ENCODE data around the gene KCTD11. TPM values are rescaled to one million over a fixed set of nuclear protein-coding genes. Genes with fewer than 3 reads are reported as not detected.

The KCTD11 gene
- total RNA-seq, 1 donor from 2014 or later = 7.9 TPM

- Mint-ChIP-seq H3K4me3 (peak overlapping the region; percentile 73), H3K27ac (ENCODE audit: unreplicated experiment) (no peak overlapping the region), H3K4me1 (peaks cover 11% of the 10 kb centered on the region), H3K36me3 (ENCODE audit: low read depth) (peaks cover 5% of the 10 kb centered on the region), H3K27me3 (ENCODE audit: low read depth) (peaks cover 76% of the 10 kb centered on the region), H3K9me3 (peaks cover 6% of the 10 kb centered on the region)
- TF ChIP-seq CTCF (conservative IDR thresholded peaks at IDR 0.05) = no peak
- no peak for DNase-seq (ENCODE audit: low read depth, low spot score)
Observed at GRCh38 chr17:7380321-7380720, 28.4 kb downstream of the KCTD11 start.

- TF ChIP-seq CTCF (conservative IDR thresholded peaks at IDR 0.05) = no peak
- peak within 1 kb of the TSS; percentile 73 for H3K4me3 Mint-ChIP-seq
- no peak for DNase-seq (ENCODE audit: low read depth, low spot score)
- no peak within 1 kb of the TSS for H3K27ac Mint-ChIP-seq (ENCODE audit: unreplicated experiment)
- H3K27me3 Mint-ChIP-seq (ENCODE audit: low read depth) = peaks cover 78% of the 10 kb centered on the region
- peaks cover 5% of the 10 kb centered on the region for H3K36me3 Mint-ChIP-seq (ENCODE audit: low read depth)
- peaks cover 6% of the 10 kb centered on the region for H3K9me3 Mint-ChIP-seq
- H3K4me1 Mint-ChIP-seq = peaks cover 11% of the 10 kb centered on the region
Observed at GRCh38 chr17:7380855-7381683, 29.1 kb downstream of the KCTD11 start, which contains the start of gene TNK1. TSS of gene TNK1 (plus strand) at chr17:7381089. CDS start at chr17:7382927, 1,838 bp downstream.

DNA sequence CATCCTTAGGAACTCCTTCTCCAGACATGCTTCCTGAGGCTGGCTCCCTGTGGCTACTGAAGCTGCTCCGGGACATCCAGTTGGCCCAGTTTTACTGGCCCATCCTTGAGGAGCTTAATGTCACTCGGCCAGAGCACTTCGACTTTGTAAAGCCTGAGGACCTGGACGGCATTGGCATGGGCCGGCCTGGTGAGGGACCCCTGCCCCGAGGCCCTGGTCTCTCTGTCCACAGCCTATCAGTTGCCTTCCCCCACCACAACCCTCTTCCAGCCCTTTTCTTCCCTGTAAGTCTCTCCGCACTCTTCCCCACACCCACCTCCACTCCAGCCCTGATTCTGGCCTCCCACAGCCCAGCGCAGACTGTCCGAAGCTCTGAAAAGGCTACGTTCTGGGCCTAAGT, 30.9 kb downstream of the KCTD11 start:
- Mint-ChIP-seq H3K36me3 (ENCODE audit: low read depth) (peaks cover 5% of the 10 kb centered on the region), H3K27ac (ENCODE audit: unreplicated experiment) (no peak overlapping the region), H3K4me3 (peak overlapping the region; percentile 41), H3K4me1 (peaks cover 11% of the 10 kb centered on the region), H3K27me3 (ENCODE audit: low read depth) (peaks cover 66% of the 10 kb centered on the region), H3K9me3 (peaks cover 6% of the 10 kb centered on the region)
- DNase-seq (ENCODE audit: low read depth, low spot score) = no peak
- no peak for TF ChIP-seq CTCF (conservative IDR thresholded peaks at IDR 0.05)

GRCh38 chr17:7383371-7383741, 31.4 kb downstream of the KCTD11 start:
- DNase-seq (ENCODE audit: low read depth, low spot score) = no peak
- peaks cover 11% of the 10 kb centered on the region for H3K4me1 Mint-ChIP-seq
- peaks cover 64% of the 10 kb centered on the region for H3K27me3 Mint-ChIP-seq (ENCODE audit: low read depth)
- no peak overlapping the region for H3K4me3 Mint-ChIP-seq
- peaks cover 5% of the 10 kb centered on the region for H3K36me3 Mint-ChIP-seq (ENCODE audit: low read depth)
- peaks cover 6% of the 10 kb centered on the region for H3K9me3 Mint-ChIP-seq
- H3K27ac Mint-ChIP-seq (ENCODE audit: unreplicated experiment) = no peak overlapping the region
- TF ChIP-seq CTCF (conservative IDR thresholded peaks at IDR 0.05) = no peak

- peaks cover 6% of the 10 kb centered on the region for H3K9me3 Mint-ChIP-seq
- no peak for TF ChIP-seq CTCF (conservative IDR thresholded peaks at IDR 0.05)
- H3K27ac Mint-ChIP-seq (ENCODE audit: unreplicated experiment) = no peak overlapping the region
- H3K4me1 Mint-ChIP-seq = peaks cover 11% of the 10 kb centered on the region
- H3K27me3 Mint-ChIP-seq (ENCODE audit: low read depth) = peaks cover 60% of the 10 kb centered on the region
- DNase-seq (ENCODE audit: low read depth, low spot score) = peak; percentile 55
- H3K36me3 Mint-ChIP-seq (ENCODE audit: low read depth) = peaks cover 5% of the 10 kb centered on the region
- no peak overlapping the region for H3K4me3 Mint-ChIP-seq
Observed at GRCh38 chr17:7383742-7384488, 32.0 kb downstream of the KCTD11 start.
